PC-9 (cell line): ENCODE measurements around the gene KLRC2.

Source experiments
- CTCF ChIP-seq: fragments of 200-600 bp; sonication (generic); conservative IDR thresholded peaks from 2 replicates; pipeline ENCODE4 v1.6.1; 2017; ENCODE audit warnings: mixed run types, antibody characterized with exemption, mild to moderate bottlenecking, moderate library complexity
- EZH2 ChIP-seq: fragments of 200-600 bp; sonication (generic); IDR thresholded peaks from 2 replicates; pipeline ENCODE4 v1.8.0; 2017; ENCODE audit warnings: antibody characterized with exemption, low read depth

- TF ChIP-seq CTCF (no peak), EZH2 (no peak)
Measured at GRCh38 chr12:10389904-10390303, 45.9 kb downstream of the KLRC2 start, which contains the start of gene KLRK1.
